Activated CD4-positive, CD25-positive, alpha-beta regulatory T cell (primary cell): ENCODE results near the gene TBC1D22B.
A peak's percentile ranks its signal among the peaks of the same experiment; 100 is the strongest.
"Not testable (repeated sequence)": the region's sequence is repeated elsewhere in the genome, so short reads cannot be mapped to it uniquely, and the experiment has no call there.

Experiments used
- DNase-seq, 4 experiments: peaks; one replicate each; lab custom pipeline; 2025; lab: John Stamatoyannopoulos, UW

Gene TBC1D22B

DNA sequence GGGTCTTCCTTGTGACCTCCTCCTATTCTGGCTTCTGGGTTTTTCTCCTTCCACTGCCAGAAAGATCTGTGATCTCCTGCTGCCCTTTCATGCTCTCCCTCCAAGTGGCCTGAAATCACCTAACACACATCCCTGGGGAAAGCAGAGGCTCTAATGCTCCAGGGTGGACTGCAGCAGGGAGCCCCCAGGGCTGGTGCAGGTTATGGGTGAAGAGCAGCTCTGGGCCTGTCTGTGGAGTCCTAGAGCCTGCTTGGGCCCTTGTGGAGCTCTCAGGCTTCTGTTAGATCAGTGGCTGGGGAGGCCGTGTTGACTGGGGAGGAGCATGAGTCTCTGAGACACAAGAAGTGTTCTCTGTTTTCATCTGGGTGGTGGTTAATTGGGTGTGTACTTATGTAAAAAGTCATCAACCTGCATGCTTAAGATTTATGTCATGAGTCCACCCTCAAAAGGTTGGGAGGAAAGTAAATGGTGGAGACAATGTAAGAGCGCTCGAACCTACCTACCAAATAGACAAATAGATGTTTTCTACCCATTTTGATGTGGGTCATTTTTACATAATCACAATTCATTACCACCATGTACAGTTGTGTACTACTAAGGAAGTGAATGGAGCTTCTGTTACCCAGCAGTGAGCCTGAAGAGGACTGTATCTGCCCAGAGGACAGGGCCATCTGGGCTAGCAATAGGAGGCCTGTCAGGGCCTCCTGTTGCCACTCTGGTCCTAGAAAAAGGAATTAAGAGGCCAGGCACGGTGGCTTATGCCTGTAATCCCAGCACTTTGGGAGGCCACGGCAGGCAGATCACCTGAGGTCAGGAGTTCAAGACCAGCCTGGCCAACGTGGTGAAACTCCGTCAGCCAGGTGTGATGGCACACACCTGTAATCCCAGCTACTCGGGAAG is 64.2 kb downstream of the TBC1D22B start:
- DNase-seq, result no peak

DNA sequence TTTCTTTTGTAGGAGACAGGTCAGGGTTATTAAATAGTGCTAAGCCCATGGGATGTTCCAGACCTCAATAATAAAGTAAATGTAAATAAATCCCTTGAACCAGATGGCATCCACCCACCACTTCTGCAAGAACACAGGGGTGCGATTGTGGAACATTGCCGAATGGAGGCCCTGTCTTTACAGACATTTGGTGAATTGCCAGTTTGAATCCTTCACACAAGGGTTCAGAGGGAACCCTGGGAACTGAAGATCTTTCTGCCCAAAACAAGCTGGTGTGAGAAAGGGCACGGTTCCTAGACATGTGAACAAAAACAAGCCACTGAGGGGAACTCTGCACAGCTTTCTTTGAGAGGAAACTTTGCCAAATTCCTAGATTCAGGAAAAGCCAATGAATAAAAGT is 66.0 kb downstream of the TBC1D22B start:
- DNase-seq, result no peak

DNA sequence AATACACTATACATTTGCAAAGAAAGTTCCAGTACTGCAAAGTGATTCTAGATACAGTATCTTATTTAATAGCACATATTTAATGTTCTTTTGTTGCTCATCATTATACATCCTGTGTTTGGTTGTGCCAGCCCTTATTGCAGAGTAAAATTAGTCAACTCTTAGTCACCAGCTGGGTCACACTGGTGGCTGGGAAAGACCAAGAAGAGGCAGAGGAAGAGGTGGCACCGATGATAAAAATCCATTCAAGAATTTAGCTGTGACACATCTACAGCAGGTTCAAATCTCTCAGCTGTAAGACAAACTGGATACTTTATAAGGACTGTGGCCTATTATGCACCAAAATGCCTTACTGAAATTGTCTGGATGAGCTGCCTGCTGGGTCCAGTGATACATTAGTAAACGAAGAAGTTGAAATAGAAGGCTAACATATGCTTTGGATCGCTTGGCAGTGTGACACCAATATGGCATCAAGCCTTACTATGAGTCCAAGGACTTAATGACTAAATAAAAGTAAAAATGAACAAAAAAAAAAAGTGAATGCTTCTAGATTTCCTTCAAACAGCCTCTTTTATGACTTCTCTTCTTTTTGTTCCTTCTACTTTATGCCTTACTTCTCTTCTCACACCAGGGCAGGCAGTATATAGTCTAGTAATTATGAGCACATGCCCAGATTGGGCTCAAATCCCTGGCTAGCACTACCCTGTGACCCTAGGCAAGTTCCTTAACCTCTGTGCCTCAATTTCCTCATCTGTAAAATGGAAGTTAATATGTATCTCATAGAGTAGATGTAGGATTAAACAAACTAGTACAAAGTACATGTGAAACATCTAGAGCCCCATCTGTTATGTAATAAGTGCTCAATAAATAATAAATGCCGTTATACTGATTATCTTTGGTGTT is 66.8 kb downstream of the TBC1D22B start:
- DNase-seq, result no peak

DNA sequence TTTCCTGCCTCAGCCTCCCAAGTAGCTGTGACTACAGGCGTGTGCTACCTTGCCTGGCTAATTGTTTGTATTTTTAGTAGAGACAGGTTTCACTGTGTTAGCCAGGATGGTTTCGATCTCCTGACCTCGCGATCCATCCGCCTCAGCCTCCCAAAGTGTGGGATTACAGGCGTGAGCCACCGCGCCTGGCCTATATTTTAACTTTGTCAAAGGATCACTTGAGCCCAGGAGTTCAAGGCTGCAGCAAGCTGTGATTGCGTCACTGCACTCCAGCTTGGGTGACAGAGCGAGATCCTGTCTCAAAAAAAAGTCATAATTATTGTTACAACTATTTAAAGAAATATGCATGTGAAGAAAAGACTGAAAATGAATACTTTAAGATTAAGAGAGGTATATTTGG is 72.8 kb downstream of the TBC1D22B start:
- not testable (repeated sequence) for DNase-seq

DNA sequence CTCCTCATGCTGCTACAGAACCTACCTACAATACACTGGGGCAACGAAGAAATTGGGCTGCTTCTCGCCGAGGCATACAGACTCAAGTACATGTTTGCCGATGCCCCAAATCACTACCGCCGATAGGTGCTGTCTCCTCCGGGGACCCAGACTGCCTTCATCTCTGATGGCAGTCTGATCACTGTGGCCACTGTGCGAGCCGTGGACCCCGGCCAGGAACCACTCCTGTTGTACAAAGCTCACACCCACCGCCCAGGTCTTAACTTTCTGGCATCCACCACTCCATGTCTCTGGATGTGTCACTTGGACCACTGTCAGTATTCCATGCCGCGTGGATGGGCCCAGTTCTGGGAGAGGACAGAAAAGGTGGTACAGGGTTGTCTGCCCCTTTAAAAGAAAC is 73.5 kb downstream of the TBC1D22B start:
- DNase-seq, result no peak

DNA sequence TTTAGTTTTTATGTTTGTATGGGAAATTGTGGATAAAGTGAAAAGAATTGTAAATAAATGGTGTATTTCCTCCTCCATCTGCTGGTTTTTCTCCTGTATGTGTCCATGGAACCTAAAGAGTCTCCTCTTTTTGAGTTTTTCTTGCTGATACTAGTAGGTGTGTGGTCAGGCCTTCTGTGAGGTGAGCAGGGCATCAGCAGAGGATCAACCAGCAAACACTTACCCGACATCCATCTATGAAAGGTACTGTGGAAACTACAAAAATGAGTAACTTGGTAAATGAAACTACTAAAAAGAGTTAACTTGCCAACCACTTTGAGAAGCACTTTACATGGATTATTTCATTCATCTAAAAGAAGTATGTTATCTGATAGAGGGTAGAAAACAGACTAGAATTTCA is 75.3 kb downstream of the TBC1D22B start:
- DNase-seq, result no peak

DNA sequence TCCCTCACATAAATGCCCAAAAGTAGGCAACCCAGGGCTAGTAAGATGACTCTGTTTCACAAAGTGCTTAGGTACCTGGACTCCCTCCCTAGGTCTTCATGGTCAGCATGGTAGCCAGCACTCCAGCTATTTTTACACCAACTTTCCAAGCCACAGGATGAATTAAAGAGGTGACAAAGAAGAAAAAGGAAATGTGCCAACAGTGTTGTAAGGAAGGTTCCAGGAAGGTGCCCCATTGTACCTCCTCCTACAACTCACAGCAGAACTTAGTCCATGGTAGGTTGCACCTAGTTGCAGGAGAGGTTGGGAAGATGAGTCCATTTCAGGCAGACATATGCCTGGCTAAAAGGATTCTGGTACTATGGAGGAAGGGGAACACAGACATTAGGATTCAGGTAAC is 76.5 kb downstream of the TBC1D22B start:
- no peak for DNase-seq

DNA sequence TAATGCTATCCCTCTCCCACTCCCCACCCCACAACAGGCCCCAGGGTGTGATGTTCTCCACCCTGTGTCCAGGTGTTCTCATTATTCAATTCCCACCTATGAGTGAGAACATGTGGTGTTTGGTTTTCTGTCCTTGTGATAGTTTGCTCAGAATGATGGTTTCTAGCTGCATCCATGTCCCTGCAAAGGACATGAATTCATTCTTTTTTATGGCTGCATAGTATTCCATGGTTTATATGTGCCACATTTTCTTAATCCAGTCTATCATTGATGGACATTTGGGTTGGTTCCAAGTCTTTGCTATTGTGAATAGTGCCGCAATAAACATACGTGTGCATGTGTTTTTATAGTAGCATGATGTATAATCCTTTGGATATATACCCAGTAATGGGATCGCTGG is 80.7 kb downstream of the TBC1D22B start:
- DNase-seq, result not testable (repeated sequence)

DNA sequence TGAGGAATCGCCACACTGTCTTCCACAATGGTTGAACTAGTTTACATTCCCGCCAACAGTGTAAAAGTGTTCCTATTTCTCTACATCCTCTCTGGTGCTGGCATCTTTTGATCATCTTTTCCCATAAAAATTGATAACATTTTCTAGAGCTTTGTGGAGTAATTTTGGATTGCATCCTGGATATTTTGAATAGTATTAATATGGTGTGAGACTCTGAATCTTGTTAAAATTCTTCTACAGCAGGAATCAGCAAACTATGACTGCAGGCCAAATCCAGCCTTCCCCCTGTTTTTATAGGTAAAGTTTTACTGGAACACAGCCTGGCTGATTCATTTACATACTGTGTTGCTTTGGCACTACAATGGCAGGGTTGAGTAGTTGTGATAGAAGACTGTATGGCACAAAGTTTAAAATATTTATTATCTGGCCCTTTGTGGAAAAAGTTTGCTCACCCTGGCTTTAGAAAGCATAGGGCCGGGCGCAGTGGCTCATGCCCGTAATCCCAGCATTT is 81.2 kb downstream of the TBC1D22B start:
- no peak for DNase-seq

DNA sequence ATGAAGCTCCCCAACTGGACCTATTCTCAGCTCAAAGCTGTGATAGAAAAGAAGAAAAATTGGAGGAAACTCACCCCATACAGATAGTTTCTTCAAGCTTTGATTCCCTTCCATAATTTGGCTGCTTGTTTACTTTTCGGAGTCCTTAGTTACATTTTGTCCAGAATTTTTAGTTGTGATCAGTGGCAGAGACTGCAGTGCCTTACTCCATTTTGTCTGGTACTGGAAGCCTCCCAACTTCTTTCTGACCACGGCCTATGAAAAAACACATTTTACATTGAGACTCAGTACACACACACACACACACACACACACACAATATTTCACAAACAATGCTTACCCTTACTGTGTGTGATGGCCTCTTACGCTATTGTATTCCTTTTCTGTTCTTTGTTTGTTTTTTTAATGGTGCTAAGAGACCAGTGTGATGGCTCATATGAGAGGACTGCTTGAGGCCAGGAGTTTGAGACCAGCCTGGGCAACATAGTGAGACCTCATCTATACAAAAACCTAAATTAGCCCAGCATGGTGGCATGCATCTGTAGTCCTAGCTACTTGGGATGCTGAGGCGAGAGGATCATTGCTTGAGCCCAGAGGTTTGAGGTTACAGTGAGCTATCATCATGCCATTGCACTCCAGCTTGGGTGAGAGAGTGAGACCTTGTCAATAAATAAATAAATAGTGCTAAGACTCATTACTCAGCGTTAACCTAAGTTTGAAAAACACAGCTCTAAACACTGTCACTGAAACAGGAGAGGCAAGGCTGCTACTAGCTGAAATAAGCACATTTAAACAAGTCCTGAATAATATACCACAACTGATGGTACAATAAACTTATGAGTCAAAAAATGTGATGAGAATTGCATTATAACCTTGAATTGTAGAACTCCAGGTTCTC is 82.4 kb downstream of the TBC1D22B start:
- no peak for DNase-seq

DNA sequence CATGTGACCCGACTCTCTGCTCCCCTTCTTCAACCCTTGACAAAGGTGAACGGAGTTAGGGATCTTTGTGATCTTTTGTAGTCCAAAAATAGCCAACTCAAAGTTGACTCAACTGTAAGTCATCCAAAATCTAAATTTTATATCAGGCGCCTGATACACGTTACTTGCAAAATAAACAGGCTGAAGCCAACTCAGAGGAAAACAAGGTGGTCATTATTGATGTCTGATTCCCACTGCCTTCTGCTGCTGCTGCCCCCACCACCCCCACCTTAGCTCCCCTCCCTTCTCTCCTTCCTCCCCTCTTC is 83.0 kb downstream of the TBC1D22B start:
- DNase-seq, result no peak

DNA sequence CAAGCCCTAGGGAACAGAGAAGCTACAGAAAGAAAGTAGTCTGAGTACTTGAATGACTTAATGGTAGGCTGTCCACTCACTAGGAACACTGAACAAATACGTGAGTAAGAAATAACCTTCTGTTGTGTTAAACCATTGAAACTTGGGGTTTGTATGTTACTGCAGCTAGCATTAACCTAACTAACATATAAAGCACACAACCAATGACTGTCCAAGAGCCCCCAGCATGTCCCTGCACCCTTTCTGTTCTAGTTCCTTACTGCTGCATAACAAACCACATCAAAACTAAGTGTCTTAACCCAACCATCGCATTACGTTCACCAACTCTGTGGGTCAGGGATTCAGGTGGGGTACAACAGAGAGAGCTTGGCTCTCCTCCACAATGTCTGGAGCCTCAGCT is 85.7 kb downstream of the TBC1D22B start:
- no peak for DNase-seq

DNA sequence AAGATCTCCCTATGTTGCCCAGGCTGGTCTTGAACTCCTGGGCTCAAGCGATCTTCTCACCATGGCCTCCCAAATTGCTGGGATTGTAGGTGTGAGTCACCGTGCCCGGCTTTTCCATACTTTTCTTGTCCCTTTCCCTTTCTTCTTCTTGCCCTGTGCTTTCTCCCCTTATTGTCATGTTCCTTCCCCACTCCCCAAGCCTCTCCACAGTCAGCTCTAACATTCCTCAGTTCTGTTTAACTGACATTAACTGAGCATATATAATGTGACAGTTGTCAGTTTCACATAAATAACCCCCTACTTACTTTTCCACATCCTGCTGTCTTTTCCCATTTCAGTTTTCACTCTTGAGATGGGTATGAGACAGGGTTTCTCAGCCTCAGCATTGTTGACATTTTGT is 86.7 kb downstream of the TBC1D22B start:
- DNase-seq, result no peak

DNA sequence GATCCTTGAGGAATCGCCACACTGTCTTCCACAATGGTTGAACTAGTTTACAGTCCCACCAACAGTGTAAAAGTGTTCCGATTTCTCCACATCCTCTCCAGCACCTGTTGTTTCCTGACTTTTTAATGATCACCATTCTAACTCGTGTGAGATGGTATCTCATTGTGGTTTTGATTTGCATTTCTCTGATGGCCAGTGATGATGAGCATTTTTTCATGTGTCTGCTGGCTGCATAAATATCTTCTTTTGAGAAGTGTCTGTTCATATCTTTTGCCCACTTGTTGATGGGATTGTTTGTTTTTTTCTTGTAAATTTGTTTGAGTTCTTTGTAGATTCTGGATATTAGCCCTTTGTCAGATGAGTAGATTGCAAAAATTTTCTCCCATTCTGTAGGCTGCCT is 88.2 kb downstream of the TBC1D22B start:
- DNase-seq, result not testable (repeated sequence)

DNA sequence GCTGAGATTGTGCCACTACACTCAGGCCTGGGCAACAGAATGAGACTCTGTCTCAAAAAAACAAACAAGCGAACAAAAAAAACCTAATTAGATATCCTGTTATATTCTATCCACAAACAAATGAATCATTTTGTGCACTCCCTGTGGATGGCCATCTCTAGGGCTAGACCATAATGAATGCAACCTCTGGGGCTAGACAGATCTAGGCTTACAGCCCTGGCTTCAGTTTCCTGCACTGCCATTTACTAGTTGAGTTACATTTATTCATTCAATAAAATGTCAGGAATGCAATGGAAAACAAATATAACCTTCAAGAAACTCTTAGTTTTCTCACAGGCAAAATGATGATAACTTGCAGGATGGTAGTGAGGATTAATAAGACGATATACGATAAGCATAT is 89.6 kb downstream of the TBC1D22B start:
- no peak for DNase-seq

DNA sequence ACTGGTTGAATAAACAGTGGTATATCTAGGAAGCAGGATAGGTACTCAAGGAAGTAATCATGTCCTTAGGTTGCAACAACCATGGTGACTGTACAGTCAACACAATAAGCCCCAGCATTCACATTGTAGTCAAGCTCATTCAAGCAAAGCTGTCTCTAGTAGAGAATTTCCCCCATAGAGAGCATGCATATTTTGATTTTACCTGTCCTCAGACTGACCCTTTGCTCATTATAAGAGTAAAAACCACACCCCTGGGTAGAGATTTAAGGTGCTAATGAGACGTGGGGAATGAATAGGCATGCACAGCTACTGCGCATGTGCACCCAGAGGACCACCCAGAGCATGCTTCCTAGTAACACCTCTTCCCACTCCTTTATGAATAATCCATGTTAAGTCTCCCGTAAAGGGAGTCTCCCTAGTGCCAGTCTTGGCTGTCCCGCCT is 90.1 kb downstream of the TBC1D22B start:
- no peak for DNase-seq

DNA sequence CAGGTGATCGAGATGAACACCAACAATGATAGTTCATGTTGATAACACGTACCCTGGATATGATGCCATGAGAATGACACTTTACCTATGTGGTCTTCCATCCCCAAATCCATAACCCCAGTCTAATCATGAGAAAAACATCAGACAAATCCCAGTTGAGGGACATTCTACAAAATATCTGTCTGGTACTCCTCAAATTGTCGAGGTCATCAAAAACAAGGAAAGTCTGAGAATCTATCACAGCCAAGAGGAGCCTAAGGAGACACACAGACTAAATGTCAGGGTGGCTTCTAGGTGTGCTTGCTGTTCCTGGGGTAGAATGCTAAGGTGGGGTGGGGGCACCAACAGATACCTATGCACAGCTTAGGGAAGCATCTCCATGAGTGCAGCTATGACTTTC is 93.5 kb downstream of the TBC1D22B start:
- DNase-seq, result no peak

DNA sequence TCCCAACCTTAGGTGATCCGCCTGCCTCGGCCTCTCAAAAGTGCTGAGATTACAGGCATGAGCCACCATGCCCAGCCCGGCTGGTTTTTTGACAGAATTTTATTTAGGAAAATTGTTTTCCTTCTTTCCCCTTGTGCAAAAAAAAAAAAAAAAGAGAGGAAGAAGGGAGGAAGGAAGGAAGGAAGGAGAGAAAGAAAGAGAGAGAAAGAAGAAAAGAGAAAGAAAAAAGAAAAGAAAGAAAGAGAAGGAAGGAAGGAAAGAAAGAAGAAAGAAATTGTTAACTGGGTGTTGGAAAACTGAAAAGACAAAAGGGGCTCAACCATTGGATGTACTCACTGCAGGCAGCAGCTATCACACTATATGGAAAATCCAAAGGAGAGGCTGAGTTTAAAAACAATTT is 94.8 kb downstream of the TBC1D22B start:
- DNase-seq, result no peak

DNA sequence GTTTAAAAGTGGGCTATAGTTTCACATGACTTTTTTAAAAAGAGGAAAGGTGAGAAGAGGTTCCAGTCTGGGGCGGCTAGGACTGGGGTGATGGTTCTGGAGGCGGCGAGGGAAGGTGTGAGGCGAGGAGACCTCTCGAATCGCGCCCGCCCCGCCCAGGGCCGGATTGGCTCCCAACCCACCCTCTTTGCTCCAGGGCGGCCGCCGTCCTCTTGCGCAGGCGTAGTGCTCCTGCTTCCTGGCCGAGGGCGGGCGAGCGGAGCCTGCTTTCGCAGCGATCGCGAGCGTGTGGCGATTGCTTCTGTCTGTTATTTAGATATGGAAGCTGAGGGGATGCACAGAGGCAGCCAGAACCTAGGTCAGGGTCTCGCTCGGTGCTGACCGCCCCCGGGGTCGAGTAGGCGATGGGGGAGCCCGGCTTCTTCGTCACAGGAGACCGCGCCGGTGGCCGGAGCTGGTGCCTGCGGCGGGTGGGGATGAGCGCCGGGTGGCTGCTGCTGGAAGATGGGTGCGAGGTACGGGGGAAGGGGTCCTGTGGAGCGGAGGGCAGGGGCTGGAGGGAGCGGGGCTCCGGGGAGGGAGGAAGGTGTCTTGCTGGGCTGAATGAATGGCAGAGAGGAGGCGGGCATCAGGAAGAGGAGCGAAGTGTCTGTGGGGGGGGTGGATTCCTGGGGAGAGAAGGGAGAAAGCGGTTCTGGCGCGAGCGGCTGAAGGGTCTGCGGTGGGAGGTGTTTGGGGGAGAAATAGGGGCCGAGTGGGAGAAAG is 96.4 kb downstream of the TBC1D22B start, which contains the start of gene RNF8:
Gene RNF8 (plus strand): TSS at position 223 of the 765 bp plus-strand sequence. CDS start 182 bp downstream, at position 405.
- DNase-seq, result peak; percentile 71 to 74 (median 72)

DNA sequence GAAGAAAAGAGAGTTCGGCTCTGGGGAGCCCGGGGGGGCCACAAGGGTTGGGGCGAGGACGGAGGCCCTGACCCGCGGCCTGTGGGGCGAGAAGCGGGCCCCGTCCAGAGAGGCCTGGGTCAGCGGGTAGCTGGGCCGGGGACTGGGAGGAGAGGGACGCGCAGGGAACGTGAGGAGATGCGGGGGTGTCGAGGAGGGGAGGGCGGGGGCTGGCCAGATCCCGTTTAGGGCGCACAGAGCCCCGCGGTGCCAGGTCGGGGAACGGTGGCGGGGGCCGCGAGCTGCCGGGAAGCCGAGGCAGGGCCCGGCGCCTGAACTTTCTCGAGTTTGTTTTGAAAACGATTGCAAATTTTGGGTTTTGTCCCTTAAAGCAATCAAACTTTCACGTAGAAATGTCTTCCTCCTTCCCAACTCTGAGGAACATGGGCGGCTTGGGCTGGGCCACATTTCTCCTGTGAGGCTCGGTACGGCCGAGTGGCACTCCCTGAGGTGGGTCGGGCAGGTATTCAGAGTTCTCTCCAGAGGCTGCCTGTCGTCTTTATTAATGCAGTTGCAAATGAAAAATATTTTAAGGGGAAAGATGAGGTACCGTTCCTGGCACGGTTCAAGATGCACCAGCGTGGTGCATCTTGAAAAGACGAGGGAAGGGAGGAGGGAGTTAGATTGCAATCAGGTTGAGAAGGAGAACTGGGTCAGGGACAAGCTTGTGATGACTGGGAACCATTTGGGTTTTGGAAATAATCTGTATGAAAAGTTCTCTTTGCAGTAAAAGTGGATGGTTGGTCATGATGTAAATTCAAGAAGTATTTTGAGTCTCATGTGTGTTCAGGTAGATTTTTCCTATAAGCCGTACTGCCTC is 97.2 kb downstream of the TBC1D22B start:
- DNase-seq, result no peak
